GM03348 (cell line): ENCODE measurements around the gene AFMID.

Experiments used
- DNase-seq: peaks from one replicate; pipeline ENCODE4 v3.0.0; 2012; ENCODE audit warnings: low spot score

AFMID gene

GRCh38 chr17:78255953-78256706 lies 69.0 kb downstream of the AFMID start:
- no peak for DNase-seq

GRCh38 chr17:78256707-78257591 lies 69.8 kb downstream of the AFMID start:
- no peak for DNase-seq
